PFSK-1 (cell line): ENCODE results near the gene CCDC71L.

Experiments used
- POLR2AphosphoS5 ChIP-seq: IDR thresholded peaks from 2 replicates; pipeline ENCODE4 v1.6.1; 2012; ENCODE audit warnings: low read depth, mild to moderate bottlenecking, control low read depth, low read length, moderate library complexity
- SIN3A ChIP-seq: IDR thresholded peaks from 2 replicates; pipeline ENCODE4 v1.6.1; 2012; ENCODE audit warnings: mild to moderate bottlenecking, low read length, moderate library complexity, borderline replicate concordance; ENCODE audit not compliant: insufficient read depth
- TAF1 ChIP-seq: IDR thresholded peaks from 2 replicates; pipeline ENCODE4 v1.6.1; 2012; ENCODE audit warnings: low read length, control low read depth, borderline replicate concordance; ENCODE audit not compliant: insufficient read depth
- TF ChIP-seq, protein P1 (sequence below), 2 experiments: IDR thresholded peaks; 2 replicates each; pipeline versions ENCODE4 v1.6.1 to v1.8.0; 2011 to 2012; ENCODE audit warnings: low read depth in 2 of 2, low read length in 2 of 2, control low read depth in 1 of 2, inconsistent platforms in 1 of 2, mild to moderate bottlenecking in 1 of 2, moderate library complexity in 1 of 2; ENCODE audit not compliant: insufficient read depth in 1 of 2

GRCh38 chr7:106618480-106618879 is 42.5 kb downstream of the CCDC71L start:
- TF ChIP-seq POLR2AphosphoS5 (no peak), TAF1 (no peak), SIN3A (no peak)
- TF ChIP-seq, protein P1, sequence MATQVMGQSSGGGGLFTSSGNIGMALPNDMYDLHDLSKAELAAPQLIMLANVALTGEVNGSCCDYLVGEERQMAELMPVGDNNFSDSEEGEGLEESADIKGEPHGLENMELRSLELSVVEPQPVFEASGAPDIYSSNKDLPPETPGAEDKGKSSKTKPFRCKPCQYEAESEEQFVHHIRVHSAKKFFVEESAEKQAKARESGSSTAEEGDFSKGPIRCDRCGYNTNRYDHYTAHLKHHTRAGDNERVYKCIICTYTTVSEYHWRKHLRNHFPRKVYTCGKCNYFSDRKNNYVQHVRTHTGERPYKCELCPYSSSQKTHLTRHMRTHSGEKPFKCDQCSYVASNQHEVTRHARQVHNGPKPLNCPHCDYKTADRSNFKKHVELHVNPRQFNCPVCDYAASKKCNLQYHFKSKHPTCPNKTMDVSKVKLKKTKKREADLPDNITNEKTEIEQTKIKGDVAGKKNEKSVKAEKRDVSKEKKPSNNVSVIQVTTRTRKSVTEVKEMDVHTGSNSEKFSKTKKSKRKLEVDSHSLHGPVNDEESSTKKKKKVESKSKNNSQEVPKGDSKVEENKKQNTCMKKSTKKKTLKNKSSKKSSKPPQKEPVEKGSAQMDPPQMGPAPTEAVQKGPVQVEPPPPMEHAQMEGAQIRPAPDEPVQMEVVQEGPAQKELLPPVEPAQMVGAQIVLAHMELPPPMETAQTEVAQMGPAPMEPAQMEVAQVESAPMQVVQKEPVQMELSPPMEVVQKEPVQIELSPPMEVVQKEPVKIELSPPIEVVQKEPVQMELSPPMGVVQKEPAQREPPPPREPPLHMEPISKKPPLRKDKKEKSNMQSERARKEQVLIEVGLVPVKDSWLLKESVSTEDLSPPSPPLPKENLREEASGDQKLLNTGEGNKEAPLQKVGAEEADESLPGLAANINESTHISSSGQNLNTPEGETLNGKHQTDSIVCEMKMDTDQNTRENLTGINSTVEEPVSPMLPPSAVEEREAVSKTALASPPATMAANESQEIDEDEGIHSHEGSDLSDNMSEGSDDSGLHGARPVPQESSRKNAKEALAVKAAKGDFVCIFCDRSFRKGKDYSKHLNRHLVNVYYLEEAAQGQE (IDR thresholded peaks at IDR 0.05; ENCODE audit: insufficient read depth in 1 of 2, low read depth in 2 of 2, low read length in 2 of 2) = no peak
